ENCODE results near the gene NIBAN1. TPM values are rescaled to one million over a fixed set of nuclear protein-coding genes. Genes with fewer than 3 reads are reported as not detected.
A peak's percentile ranks its signal among the peaks of the same experiment; 100 is the strongest.

The NIBAN1 gene
- total and polyA plus RNA-seq, 7 donors: 1.4 to 384 (median 311) TPM

GRCh38 chr1:184947497-184948256 is 26.6 kb downstream of the NIBAN1 start:
- WGBS, 2 donors: 15 to 42% methylated on average over 1 of the region's 1 CpG

GRCh38 chr1:184945678-184946412 is 28.5 kb downstream of the NIBAN1 start:
- Histone ChIP-seq H3K27me3 (no peaks in the 10 kb centered on the region), H3K4me1 (peaks cover 0 to 64% (median 49%) of the 10 kb centered on the region in 4 donors), H3K36me3 (no peaks in the 10 kb centered on the region), H3K9me3 (no peaks in the 10 kb centered on the region), H3K4me3 (no peak overlapping the region), H3K27ac (peak overlapping the region; percentile 43 to 65 (median 58))
- intact Hi-C loops (cut with DNase I): no loop called here
- TF ChIP-seq CTCF (IDR thresholded peaks at IDR 0.05) (no peak), POLR2AphosphoS5 (IDR thresholded peaks at IDR 0.05) (peak; percentile 40 to 65 (median 58)), POLR2A (IDR thresholded peaks at IDR 0.05) (no peak), EP300 (IDR thresholded peaks at IDR 0.05) (no peak)
- DNase-seq: no peak
- WGBS, 2 donors: 83 to 91% methylated on average over 5 of the region's 5 CpGs

More at GRCh38 chr1:184947497-184948256, 26.6 kb downstream of the NIBAN1 start:
- Histone ChIP-seq H3K4me3 (no peak overlapping the region), H3K27me3 (no peaks in the 10 kb centered on the region), H3K27ac (peak overlapping the region in 2 of 4 donors; percentile 16 to 65), H3K9me3 (no peaks in the 10 kb centered on the region), H3K36me3 (no peaks in the 10 kb centered on the region), H3K4me1 (peaks cover 0 to 66% (median 47%) of the 10 kb centered on the region in 4 donors)
- DNase-seq: no peak
- no peak for TF ChIP-seq CTCF (IDR thresholded peaks at IDR 0.05)
- TF ChIP-seq POLR2A (IDR thresholded peaks at IDR 0.05): no peak
- TF ChIP-seq POLR2AphosphoS5 (IDR thresholded peaks at IDR 0.05): no peak
- no peak for TF ChIP-seq EP300 (IDR thresholded peaks at IDR 0.05)
- intact Hi-C loops (cut with DNase I): no loop called here

GRCh38 chr1:184945029-184945428 is 29.3 kb downstream of the NIBAN1 start:
- Histone ChIP-seq H3K4me1 (peaks cover 0 to 63% (median 52%) of the 10 kb centered on the region in 4 donors), H3K36me3 (no peaks in the 10 kb centered on the region), H3K9me3 (no peaks in the 10 kb centered on the region), H3K27me3 (no peaks in the 10 kb centered on the region), H3K4me3 (no peak overlapping the region), H3K27ac (peak overlapping the region in 3 of 4 donors; percentile 21 to 65 (median 65))
- WGBS, 2 donors: 51 to 78% methylated on average over 2 of the region's 2 CpGs
- intact Hi-C loops (cut with DNase I): no loop called here
- no peak for TF ChIP-seq CTCF (IDR thresholded peaks at IDR 0.05)
- no peak for DNase-seq

- H3K36me3 ChIP-seq: no peaks in the 10 kb centered on the region
- intact Hi-C loops (cut with DNase I): no loop called here
- peak overlapping the region in 2 of 4 donors; percentile 65 for H3K27ac ChIP-seq
- no peak for DNase-seq
- peaks cover 0 to 66% (median 61%) of the 10 kb centered on the region in 4 donors for H3K4me1 ChIP-seq
- no peak for TF ChIP-seq POLR2A (IDR thresholded peaks at IDR 0.05)
- TF ChIP-seq POLR2AphosphoS5 (IDR thresholded peaks at IDR 0.05): no peak
- no peak for TF ChIP-seq EP300 (IDR thresholded peaks at IDR 0.05)
- no peak for TF ChIP-seq CTCF (IDR thresholded peaks at IDR 0.05)
- H3K4me3 ChIP-seq: no peak overlapping the region
- no peaks in the 10 kb centered on the region for H3K9me3 ChIP-seq
- no peaks in the 10 kb centered on the region for H3K27me3 ChIP-seq
- 89 to 97% methylated on average over 2 of the region's 2 CpGs for WGBS, 2 donors
Measured at GRCh38 chr1:184943998-184944397, 30.3 kb downstream of the NIBAN1 start.
